CD8-positive, alpha-beta memory T cell (primary cell): Measurements from ENCODE around the gene CPEB4. TPM values are rescaled to one million over a fixed set of nuclear protein-coding genes. Genes with fewer than 3 reads are reported as not detected.

Experiments used
- CTCF ChIA-PET: fragments of 350-600 bp; sonication (Branson Sonifier 250); formaldehyde crosslinking; loops from one replicate; lab custom pipeline; 2021; ENCODE audit warnings: antibody characterized with exemption; lab: Charles Lee
- POLR2A ChIA-PET: fragments of 350-600 bp; sonication (Branson Sonifier 250); formaldehyde crosslinking; loops from one replicate; lab custom pipeline; 2021; ENCODE audit warnings: antibody characterized with exemption; lab: Charles Lee
- DNase-seq, 5 donors: peaks; one replicate each; pipeline versions ENCODE4 v3.0.0 to v3.0.0-alpha.2; 2020 to 2022; ENCODE audit warnings: mixed read lengths in 1 of 5
- H3K27ac ChIP-seq: one replicate; pipeline ENCODE4 v1.7.0; 2013; ENCODE audit warnings: low read depth, mild to moderate bottlenecking, low read length, moderate library complexity
- H3K27me3 ChIP-seq: 2 replicates; pipeline ENCODE4 v1.7.0; 2013; ENCODE audit warnings: low read length, mild to moderate bottlenecking; ENCODE audit not compliant: insufficient read depth, poor library complexity, severe bottlenecking
- H3K36me3 ChIP-seq: 2 replicates; pipeline ENCODE4 v1.7.0; 2013; ENCODE audit warnings: mild to moderate bottlenecking, low read length, moderate library complexity; ENCODE audit not compliant: insufficient read depth
- H3K4me1 ChIP-seq: 2 replicates; pipeline ENCODE4 v1.7.0; 2013; ENCODE audit warnings: mild to moderate bottlenecking, low read length, moderate library complexity; ENCODE audit not compliant: insufficient read depth
- H3K4me3 ChIP-seq: 2 replicates; pipeline ENCODE4 v1.7.0; 2013; ENCODE audit warnings: mild to moderate bottlenecking, low read length
- H3K9me3 ChIP-seq: 2 replicates; pipeline ENCODE4 v1.7.0; 2013; ENCODE audit warnings: mild to moderate bottlenecking, low read length
- H3K27ac Mint-ChIP-seq, 8 donors: one replicate each; pipeline ENCODE4 v1.8.0; 2020 to 2021; ENCODE audit warnings: mixed read lengths in 8 of 8, mild to moderate bottlenecking in 6 of 8, inconsistent platforms in 3 of 8, moderate library complexity in 3 of 8
- H3K27me3 Mint-ChIP-seq, 2 donors: one replicate each; pipeline ENCODE4 v1.8.0; 2020 to 2021; ENCODE audit warnings: mixed read lengths in 2 of 2, mild to moderate bottlenecking in 1 of 2, moderate library complexity in 1 of 2
- H3K36me3 Mint-ChIP-seq, 3 donors: one replicate each; pipeline ENCODE4 v1.8.0; 2020 to 2021; ENCODE audit warnings: mixed read lengths in 3 of 3, inconsistent platforms in 1 of 3, mild to moderate bottlenecking in 1 of 3
- H3K4me1 Mint-ChIP-seq, 3 donors: one replicate each; pipeline ENCODE4 v1.8.0; 2020 to 2021; ENCODE audit warnings: mixed read lengths in 3 of 3, inconsistent platforms in 1 of 3, mild to moderate bottlenecking in 1 of 3
- H3K4me3 Mint-ChIP-seq, 7 donors: one replicate each; pipeline ENCODE4 v1.8.0; 2020 to 2021; ENCODE audit warnings: mixed read lengths in 7 of 7, mild to moderate bottlenecking in 6 of 7, moderate library complexity in 4 of 7, inconsistent platforms in 2 of 7
- H3K9me3 Mint-ChIP-seq, 5 donors: one replicate each; pipeline ENCODE4 v1.8.0; 2020 to 2022; ENCODE audit warnings: mixed read lengths in 5 of 5, mild to moderate bottlenecking in 3 of 5, moderate library complexity in 2 of 5, inconsistent platforms in 1 of 5
- polyA plus RNA-seq: library from polyadenylated mRNA; unstranded; fragments of 300-500 nt; fragmentation: Illumina TruSeq; gene quantifications from one replicate; pipeline ENCODE4 v1.2.3, GENCODE V29; 2021
- total RNA-seq, 2 experiments: library from RNA; stranded (reverse); gene quantifications; one replicate each; pipeline ENCODE4 v1.2.3, GENCODE V29; 2021

The CPEB4 gene
- total and polyA plus RNA-seq, 3 experiments from 2014 or later: 4.4 to 18.7 (median 17.2) TPM

GRCh38 chr5:173972925-173973615 lies 84.9 kb downstream of the CPEB4 start:
- H3K4me1 Mint-ChIP-seq: peaks cover 6 to 11% (median 10%) of the 10 kb centered on the region in 3 donors

GRCh38 chr5:173973616-173973969 lies 85.4 kb downstream of the CPEB4 start:
- H3K27ac Mint-ChIP-seq: peak overlapping the region in 2 of 8 donors; percentile 46 to 83
- no peaks in the 10 kb centered on the region for H3K9me3 Mint-ChIP-seq
- H3K36me3 ChIP-seq: no peaks in the 10 kb centered on the region
- H3K27me3 Mint-ChIP-seq: peaks cover 9 to 28% of the 10 kb centered on the region in 2 donors
- POLR2A ChIA-PET: interaction anchor here (0.6 to 0.8 kb wide), 2 partner anchors 56 to 358 kb away, joined by 3 to 5 read pairs; no protein-coding TSS in a partner anchor
- DNase-seq: no peak
- H3K4me3 ChIP-seq: peak overlapping the region; percentile 63
- no peaks in the 10 kb centered on the region for H3K36me3 Mint-ChIP-seq
- no peaks in the 10 kb centered on the region for H3K9me3 ChIP-seq
- H3K4me3 Mint-ChIP-seq: peak overlapping the region; percentile 63 to 84 (median 76)
- no peaks in the 10 kb centered on the region for H3K27me3 ChIP-seq
- H3K4me1 Mint-ChIP-seq: peaks cover 6 to 11% (median 10%) of the 10 kb centered on the region in 3 donors
- H3K4me1 ChIP-seq: peaks cover 13% of the 10 kb centered on the region
- CTCF ChIA-PET: interaction anchor here (0.6 to 6.8 kb wide), 27 partner anchors 8 to 679 kb away, joined by 3 to 108 read pairs (median 4); partner anchors contain the start of genes BOD1 and CPEB4
- H3K27ac ChIP-seq: no peak overlapping the region

More at GRCh38 chr5:173972925-173973615, 84.9 kb downstream of the CPEB4 start:
- Mint-ChIP-seq H3K27ac (peak overlapping the region in 2 of 8 donors; percentile 46 to 83), H3K9me3 (no peaks in the 10 kb centered on the region), H3K36me3 (no peaks in the 10 kb centered on the region), H3K27me3 (peaks cover 9 to 28% of the 10 kb centered on the region in 2 donors), H3K4me3 (peak overlapping the region; percentile 63 to 84 (median 76))
- DNase-seq: peak; percentile 56 to 81 (median 65)
- ChIA-PET CTCF (interaction anchor here (0.6 to 6.8 kb wide), 28 partner anchors 8 to 679 kb away, joined by 3 to 108 read pairs (median 4); partner anchors contain the start of genes BOD1 and CPEB4), POLR2A (interaction anchor here (0.6 to 0.8 kb wide), 2 partner anchors 55 to 357 kb away, joined by 3 to 5 read pairs; no protein-coding TSS in a partner anchor)
- Histone ChIP-seq H3K27ac (no peak overlapping the region), H3K36me3 (no peaks in the 10 kb centered on the region), H3K9me3 (no peaks in the 10 kb centered on the region), H3K4me3 (peak overlapping the region; percentile 63), H3K27me3 (no peaks in the 10 kb centered on the region), H3K4me1 (peaks cover 13% of the 10 kb centered on the region)

- H3K4me1 ChIP-seq: peaks cover 13% of the 10 kb centered on the region
- Mint-ChIP-seq H3K9me3 (no peaks in the 10 kb centered on the region), H3K27me3 (peaks cover 13 to 28% of the 10 kb centered on the region in 2 donors), H3K36me3 (no peaks in the 10 kb centered on the region), H3K4me3 (no peak overlapping the region), H3K27ac (peak overlapping the region in 1 of 8 donors; percentile 76), H3K4me1 (peaks cover 6 to 11% (median 10%) of the 10 kb centered on the region in 3 donors)
- H3K4me3 ChIP-seq: no peak overlapping the region
- no peak for DNase-seq
- H3K9me3 ChIP-seq: no peaks in the 10 kb centered on the region
- H3K36me3 ChIP-seq: no peaks in the 10 kb centered on the region
- no peak overlapping the region for H3K27ac ChIP-seq
- CTCF ChIA-PET: interaction anchor here (0.8 to 6.8 kb wide), 2 partner anchors 8 to 355 kb away, joined by 3 to 108 read pairs; partner anchors contain the start of gene BOD1
- H3K27me3 ChIP-seq: no peaks in the 10 kb centered on the region
- POLR2A ChIA-PET: no interaction called here
Observed at GRCh38 chr5:173974688-173975239, 86.6 kb downstream of the CPEB4 start.

- CTCF ChIA-PET: interaction anchor here (1.3 kb wide), 2 partner anchors 8 to 408 kb away, joined by 3 to 4 read pairs; no protein-coding TSS in a partner anchor
- no peaks in the 10 kb centered on the region for H3K4me1 Mint-ChIP-seq
- H3K4me1 ChIP-seq: no peaks in the 10 kb centered on the region
- no peak overlapping the region for H3K4me3 Mint-ChIP-seq
- no peak for DNase-seq
- H3K27me3 ChIP-seq: peaks cover 6% of the 10 kb centered on the region
- peaks cover 23 to 59% of the 10 kb centered on the region in 2 donors for H3K27me3 Mint-ChIP-seq
- H3K27ac ChIP-seq: no peak overlapping the region
- no peak overlapping the region for H3K27ac Mint-ChIP-seq
- POLR2A ChIA-PET: no interaction called here
- peaks cover 0 to 1% (median 0%) of the 10 kb centered on the region in 5 donors for H3K9me3 Mint-ChIP-seq
- no peaks in the 10 kb centered on the region for H3K9me3 ChIP-seq
- no peaks in the 10 kb centered on the region for H3K36me3 Mint-ChIP-seq
- no peaks in the 10 kb centered on the region for H3K36me3 ChIP-seq
- no peak overlapping the region for H3K4me3 ChIP-seq
Observed at GRCh38 chr5:173981185-173981761, 93.1 kb downstream of the CPEB4 start.

- Histone ChIP-seq H3K4me1 (no peaks in the 10 kb centered on the region), H3K27me3 (peaks cover 6% of the 10 kb centered on the region), H3K27ac (no peak overlapping the region), H3K4me3 (no peak overlapping the region), H3K9me3 (no peaks in the 10 kb centered on the region), H3K36me3 (no peaks in the 10 kb centered on the region)
- Mint-ChIP-seq H3K4me3 (no peak overlapping the region), H3K4me1 (no peaks in the 10 kb centered on the region), H3K27me3 (peaks cover 21 to 57% of the 10 kb centered on the region in 2 donors), H3K9me3 (peaks cover 0 to 1% (median 0%) of the 10 kb centered on the region in 5 donors), H3K27ac (no peak overlapping the region), H3K36me3 (no peaks in the 10 kb centered on the region)
- CTCF ChIA-PET: no interaction called here
- no peak for DNase-seq
- POLR2A ChIA-PET: no interaction called here
Observed at GRCh38 chr5:173984218-173984617, 96.1 kb downstream of the CPEB4 start.

GRCh38 chr5:173988554-173989431 lies 100.6 kb downstream of the CPEB4 start, which contains the start of gene C5orf47:
C5orf47 (plus strand) TSS chr5:173989170; CDS start chr5:173989264, 94 bp downstream.
- no peaks in the 10 kb centered on the region for H3K27me3 ChIP-seq
- no peaks in the 10 kb centered on the region for H3K9me3 ChIP-seq
- Mint-ChIP-seq H3K4me3 (no peak within 1 kb of the TSS), H3K9me3 (peaks cover 0 to 3% (median 0%) of the 10 kb centered on the region in 5 donors), H3K4me1 (no peaks in the 10 kb centered on the region), H3K36me3 (no peaks in the 10 kb centered on the region), H3K27ac (no peak within 1 kb of the TSS), H3K27me3 (peaks cover 10 to 17% of the 10 kb centered on the region in 2 donors)
- no peak within 1 kb of the TSS for H3K4me3 ChIP-seq
- no peak within 1 kb of the TSS for H3K27ac ChIP-seq
- H3K4me1 ChIP-seq: no peaks in the 10 kb centered on the region
- ChIA-PET CTCF (no interaction called here), POLR2A (no interaction called here)
- DNase-seq: no peak
- no peaks in the 10 kb centered on the region for H3K36me3 ChIP-seq

GRCh38 chr5:173989432-173990082 lies 101.4 kb downstream of the CPEB4 start:
- H3K27me3 Mint-ChIP-seq: peaks cover 5 to 9% of the 10 kb centered on the region in 2 donors
- no peaks in the 10 kb centered on the region for H3K9me3 ChIP-seq
- POLR2A ChIA-PET: no interaction called here
- H3K4me1 Mint-ChIP-seq: no peaks in the 10 kb centered on the region
- H3K9me3 Mint-ChIP-seq: peaks cover 0 to 3% (median 0%) of the 10 kb centered on the region in 5 donors
- H3K36me3 Mint-ChIP-seq: no peaks in the 10 kb centered on the region
- H3K4me3 ChIP-seq: no peak overlapping the region
- no peak overlapping the region for H3K27ac Mint-ChIP-seq
- DNase-seq: no peak
- no peak overlapping the region for H3K27ac ChIP-seq
- no peaks in the 10 kb centered on the region for H3K27me3 ChIP-seq
- CTCF ChIA-PET: interaction anchor here (0.8 kb wide), 1 partner anchor 16 kb away, joined by 3 read pairs; no protein-coding TSS in a partner anchor
- H3K4me1 ChIP-seq: no peaks in the 10 kb centered on the region
- no peaks in the 10 kb centered on the region for H3K36me3 ChIP-seq
- H3K4me3 Mint-ChIP-seq: no peak overlapping the region
